ENCODE data around the gene PLOD3.
A peak's percentile ranks its signal among the peaks of the same experiment; 100 is the strongest.
"Not testable (repeated sequence)": the region's sequence is repeated elsewhere in the genome, so short reads cannot be mapped to it uniquely, and the experiment has no call there.

PLOD3 gene

GRCh38 chr7:101217388-101218235 is at the start of gene PLOD3, which contains the start of gene ZNHIT1:
Gene PLOD3, minus strand, starts transcription at chr7:101217581. Its CDS starts 307 bp downstream, at chr7:101217274.
Gene ZNHIT1, plus strand, starts transcription at chr7:101218165. Its CDS starts 31 bp downstream, at chr7:101218196.
- DNase-seq: peak; percentile 100

DNA sequence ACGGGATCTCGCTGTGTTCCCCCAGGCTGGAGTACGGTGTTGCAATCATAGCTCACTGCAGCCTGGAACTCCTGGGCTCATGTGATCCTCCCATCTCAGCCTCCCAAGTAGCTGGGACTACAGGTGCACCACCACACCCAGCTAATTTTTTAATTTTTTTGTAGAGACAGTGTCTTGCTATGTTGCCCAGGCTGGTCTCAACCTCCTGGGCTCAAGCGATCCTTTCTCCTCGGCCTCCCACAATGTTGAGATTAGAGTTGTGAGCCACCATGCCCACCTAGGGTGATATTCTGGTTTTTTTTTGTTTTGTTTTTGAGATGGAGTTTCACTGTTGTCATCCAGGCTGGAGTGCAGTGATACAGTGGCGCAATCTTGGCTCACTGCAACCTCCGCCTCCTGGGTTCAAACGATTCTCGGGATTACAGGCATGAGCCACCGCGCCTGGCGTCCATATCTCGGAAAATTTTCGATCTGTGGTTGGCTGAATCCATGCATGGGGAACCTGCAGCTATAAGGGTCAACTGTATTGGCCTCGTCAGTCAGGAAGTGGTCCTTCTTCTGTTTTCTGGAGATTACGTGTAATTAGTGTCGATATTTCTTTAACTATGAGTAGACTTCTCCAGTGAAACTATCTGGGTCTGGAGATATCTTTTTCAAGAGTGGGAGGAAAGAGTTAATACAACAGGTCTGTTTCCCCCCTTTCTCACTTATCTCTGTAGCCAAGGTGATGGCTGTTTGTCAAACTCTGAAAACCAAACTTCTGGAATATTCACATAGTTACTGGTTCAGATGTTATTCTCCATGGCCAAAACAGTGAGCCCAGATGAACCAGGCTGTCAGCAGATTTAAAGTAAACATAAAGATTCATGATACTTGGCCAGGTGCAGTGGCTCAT is 48.5 kb upstream of the PLOD3 start:
- no peak for DNase-seq

DNA sequence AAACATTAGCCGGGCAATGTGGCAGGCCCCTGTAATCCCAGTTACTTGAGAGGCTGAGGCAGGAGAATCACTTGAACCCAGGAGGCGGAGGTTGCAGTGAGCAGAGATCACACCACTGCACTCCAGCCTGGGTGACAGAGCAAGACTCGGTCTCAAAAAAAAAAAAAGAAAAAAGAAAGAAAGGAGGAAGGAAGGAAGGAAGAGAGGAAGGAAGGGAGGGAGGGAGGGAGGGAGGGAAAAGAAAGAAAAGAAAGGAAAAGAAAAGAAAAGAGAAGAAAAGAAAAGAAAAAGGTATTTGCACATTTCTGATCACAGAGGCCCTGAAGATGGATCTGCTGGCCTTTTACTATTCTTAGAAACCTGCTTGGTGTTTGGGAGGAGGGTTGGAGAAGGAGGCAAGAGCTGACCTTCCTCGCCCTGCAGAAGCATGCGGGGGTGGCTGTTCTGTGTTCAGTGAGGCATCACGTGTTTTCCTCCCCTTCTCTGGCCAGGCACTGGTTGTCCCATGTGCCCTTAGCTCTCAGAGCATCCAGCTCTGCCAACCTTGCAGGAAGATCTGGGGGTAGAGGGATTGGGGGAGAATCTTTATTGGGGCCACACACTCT is 46.8 kb upstream of the PLOD3 start:
- DNase-seq: peak; percentile 42

GRCh38 chr7:101258243-101258731 is 40.9 kb upstream of the PLOD3 start:
- DNase-seq: no peak

- DNase-seq: no peak
Measured at GRCh38 chr7:101255796-101256195, 38.4 kb upstream of the PLOD3 start.

DNA sequence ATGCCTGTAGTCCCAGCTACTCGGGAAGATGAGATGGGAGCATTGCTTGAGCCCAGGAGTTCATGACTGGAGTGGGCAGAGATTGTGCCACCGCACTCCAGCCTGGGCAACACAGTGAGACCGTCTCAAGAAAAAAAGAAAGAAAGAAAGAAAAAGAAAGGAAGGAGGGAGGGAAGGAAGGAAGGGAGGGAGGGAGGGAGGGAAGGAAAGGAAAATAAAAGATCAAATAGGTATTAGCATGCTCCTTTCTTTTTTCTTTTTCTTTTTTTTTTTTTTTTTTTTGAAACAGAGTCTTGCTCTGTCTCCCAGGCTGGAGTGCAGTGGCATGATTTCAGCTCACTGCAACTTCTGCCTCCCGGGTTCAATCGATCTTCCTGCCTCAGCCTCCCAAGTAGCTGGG is 35.8 kb upstream of the PLOD3 start:
- not testable (repeated sequence) for DNase-seq

DNA sequence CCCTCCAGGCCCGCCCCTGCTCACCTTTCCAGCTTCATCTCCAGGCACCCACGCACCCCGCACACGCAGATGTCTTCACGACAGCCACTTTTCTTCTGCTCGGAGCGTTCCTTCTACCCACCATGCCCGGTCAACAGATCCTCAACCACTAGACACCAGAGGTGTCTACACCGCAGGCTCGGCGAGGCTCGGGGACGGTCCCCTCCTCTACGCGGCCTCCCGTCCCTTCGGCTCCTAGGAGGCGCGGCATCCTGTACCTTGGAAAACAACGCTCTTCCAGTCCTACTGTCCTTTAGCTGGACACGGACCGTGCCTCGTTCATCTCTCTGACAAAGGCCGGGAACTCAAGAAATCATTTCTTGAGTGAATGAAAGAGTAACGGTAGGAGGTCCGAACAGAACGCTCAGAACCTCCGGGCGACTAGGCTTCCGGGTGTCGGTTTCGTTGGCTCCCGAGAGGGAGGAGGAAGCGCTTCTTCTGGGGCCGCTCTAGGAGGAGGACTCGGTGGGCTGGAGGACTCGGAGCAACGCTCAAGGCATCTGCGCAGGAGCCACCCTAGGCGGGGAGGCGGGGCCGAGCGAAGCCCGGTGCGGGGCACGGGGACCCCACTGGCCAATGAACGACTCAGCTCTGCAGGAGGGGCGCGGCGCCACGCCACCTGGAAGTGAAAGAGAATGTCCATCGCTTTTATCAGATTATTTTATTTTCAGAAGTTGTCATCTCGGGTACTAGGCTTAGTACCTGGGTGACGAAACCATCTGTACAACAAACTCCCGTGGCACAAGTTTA is 34.7 kb upstream of the PLOD3 start:
- peak; percentile 100 for DNase-seq

GRCh38 chr7:101250324-101250723 is 32.9 kb upstream of the PLOD3 start:
- no peak for DNase-seq

GRCh38 chr7:101248276-101248675 is 30.9 kb upstream of the PLOD3 start:
- no peak for DNase-seq

DNA sequence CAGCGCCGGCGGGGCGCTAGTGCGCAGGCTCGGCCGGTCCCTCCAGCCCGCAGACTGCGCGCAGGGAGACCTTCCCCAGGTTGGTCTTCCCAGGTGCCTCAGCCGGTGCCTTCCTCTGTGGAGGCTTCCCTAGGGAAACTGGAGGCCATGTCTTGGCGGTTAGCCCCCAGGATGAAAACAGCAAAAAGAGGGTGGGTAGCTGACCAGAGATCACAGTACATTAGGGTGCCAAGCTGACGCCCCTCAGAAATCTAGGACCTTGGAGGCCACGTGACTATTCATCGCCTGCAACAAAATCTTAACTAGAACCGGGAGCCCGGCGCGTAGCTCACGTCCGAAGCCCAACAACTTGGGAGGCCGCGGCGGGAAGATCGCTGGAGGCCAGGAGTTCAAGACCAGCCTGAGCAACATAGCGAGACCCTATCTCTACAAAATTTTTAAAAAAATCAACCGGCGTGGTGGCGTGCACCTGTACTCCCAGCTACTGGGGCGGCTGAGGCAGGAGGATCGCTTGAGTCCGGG is 27.8 kb upstream of the PLOD3 start:
- no peak for DNase-seq

DNA sequence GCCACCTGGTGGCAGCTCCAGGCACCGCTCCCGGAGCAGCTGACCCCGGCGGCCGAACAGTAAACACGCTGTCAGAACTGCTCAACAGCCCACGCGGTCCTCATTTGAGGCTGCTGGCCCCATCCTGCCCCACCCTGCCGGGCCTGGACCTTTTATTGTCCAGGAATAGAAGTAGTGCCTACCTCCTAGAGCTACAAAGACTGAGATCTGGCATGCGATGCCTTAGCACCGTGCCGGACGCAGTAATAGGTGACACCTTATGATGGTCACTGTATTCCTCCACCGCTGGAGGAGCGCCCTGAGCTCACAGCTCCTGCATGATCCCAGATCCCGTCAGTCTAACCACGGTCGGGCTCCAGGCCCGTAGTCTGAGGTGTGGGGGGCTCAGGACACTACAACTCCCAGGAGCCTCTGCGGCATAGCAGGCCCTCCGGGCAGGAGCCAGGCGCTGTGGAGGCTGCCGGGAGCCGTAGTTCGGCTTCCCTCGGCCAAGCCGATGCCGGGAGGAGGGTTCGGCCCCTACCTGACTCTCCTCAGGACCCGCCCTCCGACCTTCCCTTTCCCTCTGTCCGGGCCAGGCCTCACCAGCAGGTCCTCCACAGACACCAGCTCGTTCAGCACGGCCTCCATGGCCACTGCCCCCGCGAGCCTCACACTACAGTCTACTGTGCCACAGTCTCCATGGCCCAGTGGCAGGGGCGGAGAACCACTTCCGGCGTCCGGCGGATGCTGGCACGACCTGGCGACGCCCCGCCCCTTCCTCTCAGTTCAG is 27.2 kb upstream of the PLOD3 start, which contains the start of gene FIS1:
TSS of gene FIS1 (minus strand) at position 707 of the 772 bp plus-strand sequence. CDS start at position 630, 77 bp downstream.
- peak; percentile 98 for DNase-seq

- DNase-seq: no peak
Measured at GRCh38 chr7:101243646-101244374, 26.4 kb upstream of the PLOD3 start.

DNA sequence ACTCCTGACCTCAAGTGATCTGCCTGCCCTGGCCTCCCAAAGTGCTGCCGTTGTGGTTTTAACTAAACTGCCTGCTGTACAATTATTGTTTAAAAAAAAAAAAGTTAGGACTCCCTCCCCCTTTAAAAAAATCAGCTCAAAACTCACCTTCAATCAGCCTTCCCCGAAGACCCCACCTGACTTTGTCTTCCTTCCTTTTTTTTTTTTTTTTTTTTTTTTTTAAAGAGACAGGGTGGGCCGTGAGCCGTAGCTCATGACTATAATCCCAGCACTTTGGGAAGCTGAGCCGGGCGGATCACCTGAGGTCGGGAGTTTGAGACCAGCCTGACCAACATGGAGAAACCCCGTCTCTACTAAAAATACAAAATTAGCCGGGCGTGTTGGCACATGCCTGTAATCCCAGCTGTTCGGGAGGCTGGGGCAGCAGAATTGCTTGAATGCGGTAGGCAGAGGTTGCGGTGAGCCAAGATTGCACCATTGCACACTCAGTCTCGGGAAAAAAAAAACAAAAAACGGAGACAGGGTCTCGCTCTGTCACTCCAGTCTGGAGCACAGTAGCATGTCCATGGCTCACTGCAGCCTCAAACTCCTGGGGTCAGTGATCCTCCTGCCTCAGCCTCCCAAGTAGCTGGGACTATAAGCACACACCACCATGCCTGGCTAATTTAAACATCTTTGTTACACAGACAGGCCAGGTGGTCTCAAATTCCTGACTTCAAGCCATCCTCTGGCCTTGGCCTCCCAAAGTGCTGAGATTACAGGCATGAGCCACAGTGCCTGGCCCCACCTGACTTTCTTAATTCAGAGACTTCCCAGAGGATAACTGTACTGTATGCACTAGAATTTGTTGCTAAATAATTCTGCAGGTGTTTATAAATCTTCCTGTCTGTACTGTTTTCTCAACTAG is 24.3 kb upstream of the PLOD3 start:
- DNase-seq: no peak

GRCh38 chr7:101241015-101241363 is 23.6 kb upstream of the PLOD3 start:
- no peak for DNase-seq

DNA sequence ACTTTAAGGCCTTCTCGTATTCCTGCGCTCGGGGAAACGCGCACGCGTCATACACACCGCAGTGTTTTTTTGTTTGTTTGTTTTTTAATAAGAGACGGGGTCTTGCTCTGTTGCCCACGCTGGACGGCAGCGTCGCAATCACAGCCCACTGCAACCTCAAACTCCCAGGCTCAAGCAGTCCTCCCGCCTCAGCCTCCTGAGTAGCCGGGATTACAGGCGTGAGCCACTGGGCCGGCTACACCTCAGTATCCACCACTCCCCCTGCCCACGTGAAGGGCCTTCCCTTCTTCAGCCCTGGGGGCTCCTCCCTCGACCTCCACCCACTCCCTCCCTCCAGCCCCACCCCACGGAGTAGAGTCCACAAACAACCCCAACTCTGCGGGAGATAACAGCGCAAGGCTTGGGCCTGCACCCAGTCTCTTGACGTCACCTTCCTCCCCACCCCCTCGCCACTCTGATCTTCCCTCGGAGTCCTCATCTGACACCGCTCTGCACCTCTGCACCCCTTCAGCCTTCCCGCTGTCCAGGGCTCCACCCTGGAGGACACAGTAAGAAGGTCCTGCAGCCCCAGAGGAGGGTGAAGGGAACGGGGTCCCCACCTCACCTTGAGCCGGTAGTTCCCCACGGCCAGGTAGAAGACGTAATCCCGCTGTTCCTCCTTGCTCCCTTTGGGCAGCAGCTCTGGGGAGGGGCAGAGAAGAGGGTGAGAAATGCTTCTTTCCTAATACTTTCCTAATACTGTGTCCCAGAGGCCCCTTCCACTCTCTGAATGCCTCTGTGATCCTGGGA is 23.0 kb upstream of the PLOD3 start:
- DNase-seq: no peak

DNA sequence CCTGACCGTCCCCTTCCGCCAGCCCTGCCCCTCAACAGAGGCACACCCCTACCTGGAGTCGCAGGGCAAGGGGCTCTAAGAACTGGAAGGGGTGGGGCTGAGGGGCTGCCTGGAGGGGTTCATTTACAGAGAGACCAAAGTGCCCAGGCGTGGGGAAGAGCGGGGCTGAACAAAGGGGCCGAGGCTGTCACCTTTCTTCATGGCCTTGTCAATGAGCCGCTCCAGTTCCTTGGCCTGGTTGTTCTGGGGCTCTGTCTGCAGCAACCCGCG is 22.5 kb upstream of the PLOD3 start:
- DNase-seq: no peak

GRCh38 chr7:101239191-101239950 is 22.0 kb upstream of the PLOD3 start:
- DNase-seq: no peak
